Activated naive CD8-positive, alpha-beta T cell treated with anti-CD3 and anti-CD28 coated beads, Interleukin-2, amount 50 U/mL, for 16 hours (primary cell): ENCODE measurements around the gene PGRMC2.

Experiments
- DNase-seq: peaks from one replicate; pipeline ENCODE4 v3.0.0-alpha.2; 2020; ENCODE audit warnings: low read depth, low spot score

The PGRMC2 gene

GRCh38 chr4:128220286-128221235, 67.1 kb downstream of the PGRMC2 start:
- DNase-seq, result no peak
